Measurements from ENCODE around the gene TMEM121.

DNA sequence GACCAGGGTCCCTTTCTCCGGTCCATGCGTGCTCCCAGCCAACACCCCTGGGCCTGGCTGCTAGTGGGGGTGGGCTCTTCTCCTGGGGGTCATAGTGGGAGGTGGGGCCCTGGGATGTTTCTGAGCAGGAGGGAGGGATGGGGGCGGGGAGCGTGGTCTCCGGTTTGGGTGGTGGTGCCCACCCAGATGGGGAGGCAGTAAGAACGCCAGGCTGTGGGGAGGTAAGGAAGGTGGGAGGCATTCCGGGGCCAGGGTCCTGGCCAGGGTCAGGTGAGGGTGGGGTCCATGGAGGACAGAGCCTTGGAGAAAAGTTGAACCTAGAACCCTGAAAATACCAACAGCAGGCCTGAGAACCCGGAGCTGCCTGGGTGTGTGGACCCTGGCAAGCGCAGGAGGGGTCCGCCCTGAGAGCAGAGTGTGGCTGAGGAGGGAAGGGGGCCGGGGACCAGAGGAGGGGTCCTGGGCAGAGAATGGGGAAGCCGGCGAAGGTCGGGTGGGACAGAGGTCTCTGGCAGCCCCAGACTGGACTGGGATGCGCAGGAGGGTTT is 46.1 kb upstream of the TMEM121 start:
- TF ChIP-seq, protein P1, sequence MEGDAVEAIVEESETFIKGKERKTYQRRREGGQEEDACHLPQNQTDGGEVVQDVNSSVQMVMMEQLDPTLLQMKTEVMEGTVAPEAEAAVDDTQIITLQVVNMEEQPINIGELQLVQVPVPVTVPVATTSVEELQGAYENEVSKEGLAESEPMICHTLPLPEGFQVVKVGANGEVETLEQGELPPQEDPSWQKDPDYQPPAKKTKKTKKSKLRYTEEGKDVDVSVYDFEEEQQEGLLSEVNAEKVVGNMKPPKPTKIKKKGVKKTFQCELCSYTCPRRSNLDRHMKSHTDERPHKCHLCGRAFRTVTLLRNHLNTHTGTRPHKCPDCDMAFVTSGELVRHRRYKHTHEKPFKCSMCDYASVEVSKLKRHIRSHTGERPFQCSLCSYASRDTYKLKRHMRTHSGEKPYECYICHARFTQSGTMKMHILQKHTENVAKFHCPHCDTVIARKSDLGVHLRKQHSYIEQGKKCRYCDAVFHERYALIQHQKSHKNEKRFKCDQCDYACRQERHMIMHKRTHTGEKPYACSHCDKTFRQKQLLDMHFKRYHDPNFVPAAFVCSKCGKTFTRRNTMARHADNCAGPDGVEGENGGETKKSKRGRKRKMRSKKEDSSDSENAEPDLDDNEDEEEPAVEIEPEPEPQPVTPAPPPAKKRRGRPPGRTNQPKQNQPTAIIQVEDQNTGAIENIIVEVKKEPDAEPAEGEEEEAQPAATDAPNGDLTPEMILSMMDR (IDR thresholded peaks at IDR 0.05; ENCODE audit: insufficient read depth, low read length, poor library complexity, severe bottlenecking) = no peak
- no peak for TF ChIP-seq EZH2phosphoT487 (conservative IDR thresholded peaks at IDR 0.05; ENCODE audit: low read length)
